ENCODE data around the gene GKN1. TPM values are rescaled to one million over a fixed set of nuclear protein-coding genes. Genes with fewer than 3 reads are reported as not detected.

GKN1 gene
- total and polyA plus RNA-seq, 2 donors (not counting 3 experiments of a cell fraction or from before 2014, with no cell fraction given), result not detected

- intact Hi-C loops (cut with micrococcal nuclease) (no loop called here), dilution Hi-C loops (cut with MboI; ENCODE audit: extremely low pct_ligation_motif_present, low sequenced_read_pairs) (no loop called here)
- peaks cover 0 to 4% of the 10 kb centered on the region in 2 experiments for H3K27me3 ChIP-seq (ENCODE audit: control insufficient read depth in 2 of 2, insufficient read depth in 2 of 2, low read length in 2 of 2)
- H3K4me3 ChIP-seq (replicated peaks in 1 of 3; ENCODE audit: insufficient read depth in 1 of 3, low read depth in 1 of 3, low read length in 3 of 3), result no peak overlapping the region
- H3K4me1 ChIP-seq (ENCODE audit: control insufficient read depth, extremely low read depth, insufficient read depth, low read length), result peaks cover 3% of the 10 kb centered on the region
- no peaks in the 10 kb centered on the region for H3K36me3 ChIP-seq (ENCODE audit: control insufficient read depth in 2 of 2, extremely low read depth in 1 of 2, insufficient read depth in 2 of 2, low read length in 2 of 2)
- ChIA-PET CTCF (interaction anchor here (1.0 to 1.9 kb wide), 5 partner anchors 9 to 352 kb away, joined by 3 to 10 read pairs (median 4); partner anchors contain the start of gene ANTXR1), POLR2A (no interaction called here)
- no peaks in the 10 kb centered on the region for H4K20me1 ChIP-seq (replicated peaks; ENCODE audit: control insufficient read depth, extremely low read depth, insufficient read depth, low read length)
- no peak overlapping the region for H3K9ac ChIP-seq (replicated peaks; ENCODE audit: extremely low read depth, insufficient read depth, low read length)
- H3K27ac ChIP-seq (ENCODE audit: insufficient read depth, low read depth, low read length), result no peak overlapping the region
- no peaks in the 10 kb centered on the region for H3K9me1 ChIP-seq (replicated peaks; ENCODE audit: control insufficient read depth, extremely low read depth, insufficient read depth, low read length)
- FAIRE-seq (no peak), DNase-seq (ENCODE audit: low read depth, low spot score) (no peak)
- no peak overlapping the region for H2AFZ ChIP-seq (ENCODE audit: low read depth, low read length)
- no peaks in the 10 kb centered on the region for H3K9me3 ChIP-seq (replicated peaks; ENCODE audit: control insufficient read depth, insufficient read depth, low read length)
- no peak overlapping the region for H3K4me2 ChIP-seq (ENCODE audit: insufficient read depth, low read length)
- no peaks in the 10 kb centered on the region for H3K79me2 ChIP-seq (ENCODE audit: control insufficient read depth, insufficient read depth, low read length)
- BruUV-seq (replicated peaks), result no TSS peak
- TF ChIP-seq POLR2AphosphoS5 (IDR thresholded peaks at IDR 0.05; ENCODE audit: insufficient read depth, low read depth, low read length) (no peak), CTCF (IDR thresholded peaks at IDR 0.05; ENCODE audit: extremely low read depth in 1 of 2, insufficient read depth in 1 of 2, low read depth in 1 of 2, low read length in 2 of 2) (no peak), JUN (IDR thresholded peaks at IDR 0.05; ENCODE audit: borderline replicate concordance, insufficient read depth, insufficient read length, low read depth) (no peak), MAX (IDR thresholded peaks at IDR 0.05; ENCODE audit: insufficient read depth, insufficient read length) (no peak), GATA2 (IDR thresholded peaks at IDR 0.05; ENCODE audit: insufficient read depth, insufficient read length, low read depth, low read length) (no peak), POLR2A (IDR thresholded peaks at IDR 0.05; ENCODE audit: low read depth, low read length) (no peak), FOS (IDR thresholded peaks at IDR 0.05; ENCODE audit: borderline replicate concordance, insufficient read depth, low read length) (no peak), EZH2 (IDR thresholded peaks at IDR 0.05; ENCODE audit: borderline replicate concordance, low read depth, low read length, severe bottlenecking) (no peak), MYC (IDR thresholded peaks at IDR 0.05; ENCODE audit: low read depth, low read length) (no peak)
Observed at GRCh38 chr2:69023236-69023635, 48.8 kb downstream of the GKN1 start.

Measured in endothelial cell of umbilical vein (primary cell).